ENCODE data around the gene GPR63.

DNA sequence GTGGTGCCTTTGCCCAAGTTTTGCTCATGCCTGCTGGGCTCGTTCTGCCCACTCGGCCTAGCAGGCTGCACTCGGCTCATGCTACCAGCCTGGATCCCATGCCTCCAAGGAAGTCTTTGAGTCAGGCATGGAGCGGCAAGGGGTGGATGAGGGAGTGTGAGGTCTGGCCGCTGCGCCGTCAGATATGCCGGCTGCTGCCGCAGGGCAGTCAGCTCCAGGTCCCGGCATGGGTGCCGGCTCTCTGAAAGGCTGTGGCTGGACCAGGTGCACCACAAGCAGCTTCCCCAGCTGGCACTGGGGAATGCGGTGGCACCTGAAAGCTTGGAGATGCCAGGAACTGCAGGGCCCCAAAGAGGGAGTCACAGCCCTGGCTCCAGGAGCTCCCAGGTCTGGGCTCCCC, 75.5 kb downstream of the GPR63 start:
- TF ChIP-seq, protein P1, sequence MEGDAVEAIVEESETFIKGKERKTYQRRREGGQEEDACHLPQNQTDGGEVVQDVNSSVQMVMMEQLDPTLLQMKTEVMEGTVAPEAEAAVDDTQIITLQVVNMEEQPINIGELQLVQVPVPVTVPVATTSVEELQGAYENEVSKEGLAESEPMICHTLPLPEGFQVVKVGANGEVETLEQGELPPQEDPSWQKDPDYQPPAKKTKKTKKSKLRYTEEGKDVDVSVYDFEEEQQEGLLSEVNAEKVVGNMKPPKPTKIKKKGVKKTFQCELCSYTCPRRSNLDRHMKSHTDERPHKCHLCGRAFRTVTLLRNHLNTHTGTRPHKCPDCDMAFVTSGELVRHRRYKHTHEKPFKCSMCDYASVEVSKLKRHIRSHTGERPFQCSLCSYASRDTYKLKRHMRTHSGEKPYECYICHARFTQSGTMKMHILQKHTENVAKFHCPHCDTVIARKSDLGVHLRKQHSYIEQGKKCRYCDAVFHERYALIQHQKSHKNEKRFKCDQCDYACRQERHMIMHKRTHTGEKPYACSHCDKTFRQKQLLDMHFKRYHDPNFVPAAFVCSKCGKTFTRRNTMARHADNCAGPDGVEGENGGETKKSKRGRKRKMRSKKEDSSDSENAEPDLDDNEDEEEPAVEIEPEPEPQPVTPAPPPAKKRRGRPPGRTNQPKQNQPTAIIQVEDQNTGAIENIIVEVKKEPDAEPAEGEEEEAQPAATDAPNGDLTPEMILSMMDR (IDR thresholded peaks at IDR 0.05) = no peak
- TF ChIP-seq POLR2A (IDR thresholded peaks at IDR 0.05) = no peak

All from body of pancreas (tissue), 4 donors.